Measurements from ENCODE around the gene LMO3. TPM values are rescaled to one million over a fixed set of nuclear protein-coding genes. Genes with fewer than 3 reads are reported as not detected.

The LMO3 gene
- total and polyA plus RNA-seq, 2 donors (not counting 3 experiments of a cell fraction or from before 2014, with no cell fraction given): not detected

- Histone ChIP-seq H3K79me2 (ENCODE audit: control insufficient read depth, insufficient read depth, low read length) (no peaks in the 10 kb centered on the region), H3K9ac (replicated peaks; ENCODE audit: extremely low read depth, insufficient read depth, low read length) (no peak overlapping the region), H3K4me3 (replicated peaks in 1 of 3; ENCODE audit: insufficient read depth in 1 of 3, low read depth in 1 of 3, low read length in 3 of 3) (no peak overlapping the region), H3K27me3 (ENCODE audit: control insufficient read depth in 2 of 2, insufficient read depth in 2 of 2, low read length in 2 of 2) (peaks cover 15 to 34% of the 10 kb centered on the region in 2 experiments), H3K4me2 (ENCODE audit: insufficient read depth, low read length) (no peak overlapping the region), H3K4me1 (ENCODE audit: control insufficient read depth, extremely low read depth, insufficient read depth, low read length) (no peaks in the 10 kb centered on the region), H4K20me1 (replicated peaks; ENCODE audit: control insufficient read depth, extremely low read depth, insufficient read depth, low read length) (no peaks in the 10 kb centered on the region), H3K9me1 (replicated peaks; ENCODE audit: control insufficient read depth, extremely low read depth, insufficient read depth, low read length) (no peaks in the 10 kb centered on the region), H3K36me3 (ENCODE audit: control insufficient read depth in 2 of 2, extremely low read depth in 1 of 2, insufficient read depth in 2 of 2, low read length in 2 of 2) (no peaks in the 10 kb centered on the region), H3K9me3 (replicated peaks; ENCODE audit: control insufficient read depth, insufficient read depth, low read length) (no peaks in the 10 kb centered on the region), H3K27ac (ENCODE audit: insufficient read depth, low read depth, low read length) (no peak overlapping the region), H2AFZ (ENCODE audit: low read depth, low read length) (no peak overlapping the region)
- TF ChIP-seq FOS (IDR thresholded peaks at IDR 0.05; ENCODE audit: borderline replicate concordance, insufficient read depth, low read length): no peak
- TF ChIP-seq POLR2AphosphoS5 (IDR thresholded peaks at IDR 0.05; ENCODE audit: insufficient read depth, low read depth, low read length): no peak
- TF ChIP-seq JUN (IDR thresholded peaks at IDR 0.05; ENCODE audit: borderline replicate concordance, insufficient read depth, insufficient read length, low read depth): no peak
- TF ChIP-seq GATA2 (IDR thresholded peaks at IDR 0.05; ENCODE audit: insufficient read depth, insufficient read length, low read depth, low read length): no peak
- no peak for TF ChIP-seq CTCF (IDR thresholded peaks at IDR 0.05; ENCODE audit: extremely low read depth in 1 of 2, insufficient read depth in 1 of 2, low read depth in 1 of 2, low read length in 2 of 2)
- no peak for DNase-seq (ENCODE audit: low read depth, low spot score)
- ChIA-PET POLR2A (no interaction called here), CTCF (interaction anchor here (1.1 kb wide), 1 partner anchor 11 kb away, joined by 5 read pairs; no protein-coding TSS in a partner anchor)
- intact Hi-C loops (cut with micrococcal nuclease) (no loop called here), dilution Hi-C loops (cut with MboI; ENCODE audit: extremely low pct_ligation_motif_present, low sequenced_read_pairs) (no loop called here)
- no peak for FAIRE-seq
- BruUV-seq (replicated peaks): no TSS peak
Observed at GRCh38 chr12:16603260-16603915, 2.6 kb downstream of the LMO3 start.

Measured in endothelial cell of umbilical vein (primary cell).